GM19240 (cell line): ENCODE data around the gene GNB1L.
"Not testable (repeated sequence)": the region's sequence is repeated elsewhere in the genome, so short reads cannot be mapped to it uniquely, and the experiment has no call there.

Experiments
- DNase-seq: peaks from one replicate; pipeline ENCODE4 v3.0.0; 2011; ENCODE audit warnings: low spot score; ENCODE audit not compliant: insufficient read length

The GNB1L gene

GRCh38 chr22:19889951-19890350 lies 35.3 kb upstream of the GNB1L start:
- no peak for DNase-seq

DNA sequence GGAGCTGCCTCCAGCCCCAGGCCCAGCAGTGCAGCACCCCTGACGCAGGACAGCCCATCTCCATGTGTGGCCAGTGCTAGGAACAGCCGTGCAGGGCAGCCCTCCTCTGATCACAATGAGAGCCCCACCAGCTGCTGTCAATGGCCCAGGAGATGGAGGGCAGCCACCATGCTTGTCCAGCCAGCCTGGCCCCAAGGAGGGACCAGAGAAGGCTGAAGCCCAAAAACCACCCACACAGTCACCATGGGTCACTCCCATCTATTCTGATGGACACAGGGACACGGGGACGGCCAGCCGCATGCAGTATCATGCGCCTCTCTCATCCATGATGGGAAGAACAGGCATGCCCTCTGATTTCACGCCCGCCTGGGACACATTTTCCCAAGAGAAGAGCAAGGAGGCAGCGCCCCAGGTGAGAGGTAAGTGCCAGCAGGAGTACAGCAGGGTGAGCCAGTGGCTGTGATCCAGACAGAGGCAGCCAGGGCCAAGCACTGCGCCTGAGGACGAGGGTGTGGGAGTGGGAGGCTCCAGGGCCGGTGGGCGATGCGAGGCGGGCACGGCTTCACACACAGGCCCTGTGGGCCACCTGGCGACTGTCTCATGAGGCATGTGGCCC lies 33.6 kb upstream of the GNB1L start:
- no peak for DNase-seq

GRCh38 chr22:19887256-19887985 lies 32.7 kb upstream of the GNB1L start:
- DNase-seq = no peak

DNA sequence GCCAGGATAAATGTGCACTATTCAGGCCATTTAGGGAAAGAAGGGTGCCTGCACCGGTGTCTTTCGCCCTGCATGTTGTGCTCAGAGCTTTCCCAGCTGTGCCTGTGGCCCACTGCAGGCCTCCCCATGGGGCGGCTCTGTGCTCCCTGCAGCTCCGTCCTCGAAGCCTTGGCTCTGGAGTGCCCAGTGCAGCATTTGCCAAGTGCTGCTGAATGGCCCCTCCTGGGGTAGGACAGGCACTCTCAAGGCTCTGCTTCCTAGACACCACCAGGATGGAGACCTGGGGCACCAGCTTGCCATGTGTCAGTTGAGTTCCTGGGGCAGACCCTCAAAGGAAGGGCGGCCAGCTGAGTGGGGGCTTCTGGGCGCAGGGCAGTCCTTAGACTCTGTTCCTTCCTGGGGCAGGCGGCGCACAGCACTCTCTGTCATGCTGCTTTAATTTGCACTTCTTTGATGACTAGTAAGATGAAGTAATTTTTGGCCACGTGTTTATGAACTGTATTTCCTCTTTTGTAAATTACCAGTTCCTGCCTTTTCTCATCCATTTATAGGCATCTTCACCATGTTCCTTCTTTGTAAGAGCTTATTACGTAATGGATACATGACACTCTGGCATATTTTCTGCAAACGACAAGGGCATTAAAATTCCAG lies 32.1 kb upstream of the GNB1L start:
- no peak for DNase-seq

- DNase-seq = no peak
Measured at GRCh38 chr22:19885841-19886592, 31.3 kb upstream of the GNB1L start.

DNA sequence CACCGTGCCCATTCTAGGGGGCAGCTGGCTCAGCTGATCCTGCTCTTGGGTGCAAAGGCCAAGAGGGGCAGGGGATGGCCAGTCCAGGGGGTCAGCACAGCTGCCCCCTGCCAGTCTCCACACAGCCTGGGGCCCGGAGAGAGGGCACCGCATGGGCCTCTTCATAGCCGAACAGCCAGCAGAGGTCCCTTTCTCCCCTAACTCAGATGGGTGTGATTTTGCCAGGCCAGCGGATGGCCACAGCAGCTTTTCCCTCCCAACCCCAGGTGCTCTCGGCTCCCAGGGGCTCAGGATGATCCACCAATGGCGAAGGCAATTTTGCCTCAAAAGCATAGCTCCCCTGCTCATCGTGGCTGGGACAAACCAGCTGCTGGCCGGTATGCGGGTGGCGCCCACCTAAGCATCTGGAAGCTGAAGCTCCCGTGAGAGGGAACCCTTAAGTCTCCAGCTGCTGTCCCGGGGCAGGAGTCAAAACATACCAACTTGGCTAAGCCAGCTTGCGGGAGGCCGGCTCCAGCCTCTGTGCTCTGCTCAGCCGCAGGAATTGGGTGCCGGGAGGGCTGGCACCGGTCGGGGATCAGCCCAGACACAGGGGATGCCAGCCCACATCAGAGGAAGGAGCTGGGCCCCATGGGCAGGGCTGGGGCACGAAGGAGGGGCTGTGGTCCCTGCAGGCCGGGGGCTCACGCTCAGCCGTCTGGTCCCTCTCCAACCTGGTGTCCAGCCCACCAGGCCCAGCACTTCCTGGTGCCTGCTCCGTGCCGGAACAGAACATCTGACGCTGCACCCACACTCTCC lies 30.5 kb upstream of the GNB1L start:
- no peak for DNase-seq

- DNase-seq = no peak
Measured at GRCh38 chr22:19884161-19884953, 29.7 kb upstream of the GNB1L start.

- DNase-seq = not testable (repeated sequence)
Measured at GRCh38 chr22:19883446-19883845, 28.8 kb upstream of the GNB1L start.

DNA sequence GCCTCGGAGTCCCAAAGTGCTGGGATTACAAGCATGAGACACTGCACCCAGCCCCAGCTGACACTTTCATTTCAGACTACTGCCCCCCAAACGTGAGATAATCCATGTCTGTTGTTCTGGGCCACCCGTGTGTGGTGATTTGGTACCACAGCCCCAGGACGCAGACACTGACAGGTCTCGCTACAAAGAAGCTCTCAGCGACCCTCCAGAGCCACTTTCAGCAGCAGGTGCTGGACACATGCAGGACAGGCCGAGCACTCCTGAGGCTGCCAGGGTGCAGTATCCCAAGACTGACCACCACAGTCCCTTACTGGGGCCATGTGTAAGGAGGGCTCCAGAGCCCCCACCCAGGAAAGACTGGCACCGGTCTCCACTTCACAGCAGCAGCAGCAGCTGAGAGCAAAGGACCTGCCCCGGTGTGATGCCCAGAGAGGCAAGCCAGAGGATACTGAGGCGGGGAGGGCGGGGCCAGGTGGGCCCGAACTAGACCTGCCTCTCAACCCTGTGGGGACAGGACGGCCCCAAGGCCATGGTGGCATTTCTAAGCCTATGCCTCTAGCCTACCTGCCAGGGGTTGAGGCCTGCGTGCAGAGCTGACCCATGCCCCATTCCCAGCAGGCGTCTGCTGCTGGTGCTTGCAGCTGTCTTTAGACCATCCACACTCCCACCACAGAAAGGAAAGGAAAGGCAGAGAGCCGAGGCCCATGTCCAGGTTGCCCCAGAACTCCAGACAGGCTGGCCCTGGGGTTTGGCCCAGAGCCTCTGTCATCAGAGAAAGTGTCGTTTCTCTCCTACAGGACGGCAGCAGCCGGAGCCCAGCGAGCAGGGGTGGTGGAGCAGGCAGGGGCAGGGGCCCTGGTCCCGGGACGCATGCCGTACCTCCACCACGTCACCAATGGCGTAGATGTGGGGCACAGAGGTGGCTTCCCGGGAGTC lies 28.0 kb upstream of the GNB1L start:
- no peak for DNase-seq

DNA sequence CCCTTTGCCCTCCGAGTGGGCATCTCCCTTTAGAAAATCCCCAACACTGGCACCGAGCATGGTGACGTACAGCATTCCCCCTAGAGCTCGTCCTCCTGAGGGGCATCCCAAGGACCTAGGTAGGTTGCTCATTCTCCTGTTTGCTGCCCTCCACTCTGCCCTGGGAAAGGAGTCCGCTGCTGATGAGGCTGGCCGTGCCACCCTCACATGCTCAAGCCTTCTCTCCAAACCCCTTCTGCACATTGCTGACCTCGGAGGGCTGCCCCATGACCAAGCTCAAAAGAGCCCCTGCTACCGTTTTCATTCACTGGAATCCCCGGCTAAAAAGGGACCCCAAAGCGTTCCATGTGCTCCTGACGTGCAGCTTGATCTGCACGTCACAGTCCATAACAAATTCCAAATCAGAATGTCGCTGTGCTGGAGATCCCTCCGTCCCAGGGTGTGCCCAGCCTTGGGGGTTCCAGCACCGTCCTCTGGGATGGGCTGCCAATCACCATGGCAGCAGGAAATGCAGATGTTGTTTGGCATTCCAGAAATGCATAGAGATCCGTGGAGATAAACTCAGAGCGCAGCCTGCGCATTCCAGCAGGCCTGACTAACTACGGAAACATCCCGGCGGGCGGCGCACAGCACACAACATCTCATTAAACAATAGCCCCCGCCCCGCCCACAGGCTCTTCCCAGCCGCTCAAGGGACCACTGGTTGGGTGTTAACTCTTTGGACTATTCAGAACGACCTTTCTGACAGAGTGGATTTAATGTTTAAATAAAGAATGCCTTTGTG lies 26.3 kb upstream of the GNB1L start:
- no peak for DNase-seq

- no peak for DNase-seq
Measured at GRCh38 chr22:19879992-19880785, 25.5 kb upstream of the GNB1L start.

GRCh38 chr22:19879643-19879991 lies 24.9 kb upstream of the GNB1L start:
- no peak for DNase-seq

DNA sequence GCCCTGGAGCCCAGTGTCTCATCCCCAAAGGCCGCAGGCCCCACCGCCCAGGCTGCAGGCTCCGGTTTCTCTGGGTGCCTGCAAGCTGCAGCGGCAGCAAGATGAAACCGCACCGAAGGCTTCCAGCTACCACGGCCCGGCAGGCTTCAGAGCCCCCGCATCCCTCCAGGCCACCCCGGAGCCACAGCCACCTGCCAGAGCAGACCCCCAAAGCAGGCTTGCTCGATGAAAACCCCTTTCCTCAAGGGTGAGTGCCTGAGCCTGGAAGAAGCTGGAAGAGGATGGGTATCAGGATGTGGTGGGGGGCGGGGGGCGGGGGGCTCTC lies 24.5 kb upstream of the GNB1L start:
- DNase-seq = no peak

- no peak for DNase-seq
Measured at GRCh38 chr22:19878461-19879245, 24.0 kb upstream of the GNB1L start.

DNA sequence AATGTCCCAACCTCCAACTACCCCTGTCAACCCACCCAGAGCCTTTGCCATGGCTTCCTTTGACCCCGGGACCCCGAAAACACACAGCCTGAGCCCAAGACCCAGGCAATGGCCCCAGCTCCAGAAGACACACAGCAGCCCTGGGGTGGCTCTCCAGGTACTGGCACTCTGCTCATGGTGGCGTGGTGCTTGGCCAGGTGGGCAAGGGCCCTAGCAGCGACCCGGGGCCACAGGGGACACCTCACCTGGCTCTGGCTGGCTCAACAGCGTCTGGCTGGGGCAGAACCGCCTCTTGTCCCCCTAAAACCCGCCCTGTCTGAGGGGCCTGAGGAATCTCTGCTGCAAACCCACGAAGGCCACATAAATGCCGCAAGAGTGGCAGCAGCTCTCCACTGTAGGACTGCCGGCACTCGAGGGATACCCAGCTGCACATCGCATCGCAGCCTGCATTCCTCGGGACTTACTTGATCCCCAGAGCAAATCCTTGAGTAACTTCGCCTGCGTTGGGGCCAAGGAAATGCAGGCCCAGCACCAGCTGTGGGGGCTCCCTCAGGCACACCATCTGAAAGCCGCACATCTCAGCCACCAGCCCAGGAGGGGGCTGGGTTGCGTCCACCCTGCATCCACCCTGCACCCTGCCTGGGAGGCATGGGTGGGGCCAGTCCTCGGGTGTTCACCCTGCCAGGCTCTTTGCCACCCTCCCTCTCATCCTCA lies 23.1 kb upstream of the GNB1L start:
- no peak for DNase-seq

GRCh38 chr22:19876941-19877625 lies 22.4 kb upstream of the GNB1L start:
- no peak for DNase-seq
